HG02884 (cell line): ENCODE results near the gene MID2.
"Not testable (repeated sequence)": the region's sequence is repeated elsewhere in the genome, so short reads cannot be mapped to it uniquely, and the experiment has no call there.

Experiments
- ATAC-seq: cut with Tn5 transposase; IDR thresholded peaks from one replicate; pipeline ENCODE4 v1.9.1; 2021; ENCODE audit warnings: mild to moderate bottlenecking, moderate library complexity; ENCODE audit not compliant: unreplicated experiment

Gene MID2

DNA sequence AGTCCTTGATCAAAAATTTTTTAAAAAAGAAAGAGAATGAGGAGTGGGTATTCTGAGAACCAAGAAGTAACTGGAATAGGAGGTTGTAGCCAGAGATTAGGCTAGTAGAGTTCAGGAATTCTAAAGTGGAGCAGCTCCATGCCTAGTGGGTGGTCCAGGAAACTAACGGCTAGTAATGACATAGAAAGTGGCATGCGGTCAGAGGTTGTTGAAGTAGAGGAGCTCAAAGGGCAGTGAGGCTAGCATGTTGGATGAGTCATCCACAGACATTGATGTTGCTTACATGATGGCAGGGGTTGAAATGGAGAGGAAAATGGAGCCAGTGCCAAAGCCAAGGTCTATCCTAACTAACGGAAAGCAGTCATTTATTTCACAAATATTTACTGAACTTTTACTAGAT is 114.4 kb downstream of the MID2 start:
- ATAC-seq, result no peak

DNA sequence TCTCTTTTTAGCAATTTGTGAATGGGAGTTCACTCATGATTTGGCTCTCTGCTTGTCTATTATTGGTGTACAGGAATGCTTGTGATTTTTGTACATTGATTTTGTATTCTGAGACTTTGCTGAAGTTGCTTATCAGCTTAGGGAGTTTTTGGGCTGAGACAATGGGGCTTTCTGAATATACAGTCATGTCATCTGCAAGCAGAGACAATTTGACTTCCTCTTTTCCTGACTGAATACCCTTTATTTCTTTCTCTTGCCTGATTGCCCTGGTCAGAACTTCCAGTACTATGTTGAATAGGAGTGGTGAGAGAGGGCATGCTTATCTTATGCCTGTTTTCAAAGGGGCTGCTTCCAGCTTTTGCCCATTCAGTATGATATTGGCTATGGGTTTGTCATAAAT is 129.7 kb downstream of the MID2 start:
- ATAC-seq, result not testable (repeated sequence)

DNA sequence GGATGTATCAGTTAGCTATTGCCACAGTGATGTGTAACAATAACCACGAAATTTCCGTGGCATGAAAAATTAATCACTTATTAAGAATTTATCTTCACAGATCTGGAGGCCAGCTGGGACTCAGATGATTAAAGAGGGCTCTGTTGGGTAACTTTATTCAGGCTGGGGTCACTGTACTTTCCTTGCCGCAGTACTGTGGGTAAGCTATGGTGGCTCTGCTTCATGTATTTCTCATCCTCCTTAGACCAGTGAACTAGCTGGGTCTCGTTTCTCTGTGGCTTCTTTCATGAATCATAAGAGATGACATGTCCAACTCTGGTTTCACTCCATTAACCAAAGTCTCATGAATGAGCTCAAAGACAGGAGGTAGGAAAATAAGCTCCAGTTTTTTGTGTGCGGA is 143.0 kb downstream of the MID2 start:
- no peak for ATAC-seq

DNA sequence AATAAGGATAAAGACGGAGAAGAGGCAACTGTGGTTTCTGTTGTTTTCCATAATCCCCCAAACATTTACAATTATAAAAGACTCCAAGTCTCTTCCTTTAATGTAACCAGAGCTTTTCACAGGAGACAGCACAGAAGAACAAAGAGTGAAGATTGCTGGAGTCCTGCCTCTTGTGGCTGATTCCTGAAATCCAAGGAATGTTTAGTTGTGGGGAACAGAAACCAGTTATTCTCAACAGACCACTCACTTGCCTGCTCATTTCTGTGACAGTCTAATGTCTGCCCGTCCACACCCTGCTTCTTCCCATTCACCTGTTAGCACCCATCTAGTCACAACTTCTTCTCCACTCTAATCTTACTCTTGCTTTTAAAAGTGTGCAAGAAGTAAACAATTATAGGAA is 144.4 kb downstream of the MID2 start:
- no peak for ATAC-seq

DNA sequence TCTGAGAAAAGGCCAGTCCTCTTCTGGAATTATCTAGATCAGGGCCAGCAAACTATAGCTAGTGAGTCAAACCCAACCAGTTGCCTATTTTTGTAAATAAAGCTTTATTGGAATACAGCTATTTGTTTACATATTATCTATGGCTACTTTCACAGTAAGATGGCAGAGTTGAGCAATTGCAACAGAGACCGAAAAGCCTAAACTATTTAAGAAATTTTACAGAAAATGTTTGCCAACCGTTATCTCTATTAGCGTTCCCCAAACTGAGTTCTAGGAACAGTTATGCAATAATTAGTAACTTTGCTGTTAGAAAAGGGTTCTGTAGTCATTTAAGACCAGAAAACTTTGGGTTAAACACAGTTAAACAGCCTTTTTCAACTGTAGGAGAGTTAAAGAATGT is 146.0 kb downstream of the MID2 start:
- ATAC-seq, result no peak
